K562 (cell line): Measurements from ENCODE around the gene WNT7A. TPM values are rescaled to one million over a fixed set of nuclear protein-coding genes. Genes with fewer than 3 reads are reported as not detected.

ENCODE experiments used
- ARHGAP35 ChIP-seq: fragments of 450-650 bp; IDR thresholded peaks from 2 replicates; pipeline ENCODE4 v1.6.1; 2018; ENCODE audit not compliant: partially characterized antibody
- ESRRB ChIP-seq: fragments of 250-450 bp; sonication (Bioruptor Pico); IDR thresholded peaks from 2 replicates; pipeline ENCODE4 v1.5.0; 2020; ENCODE audit warnings: mild to moderate bottlenecking, moderate library complexity, borderline replicate concordance
- FOXK1 ChIP-seq: sonication (generic); formaldehyde crosslinking; IDR thresholded peaks from 2 replicates; pipeline ENCODE4 v1.8.0; 2022; ENCODE audit warnings: missing genetic modification reagents, mild to moderate bottlenecking, borderline replicate concordance
- GABPA ChIP-seq: fragments of 200-800 bp; sonication (Bioruptor generic); conservative IDR thresholded peaks from 2 replicates; pipeline ENCODE4 v1.6.1; 2016; ENCODE audit warnings: low read depth, missing genetic modification characterization, missing compliant biosample characterization
- KDM1A ChIP-seq, 2 experiments: fragments of 450-650 bp; IDR thresholded peaks; 2 replicates each; pipeline ENCODE4 v1.6.1; 2016; ENCODE audit warnings: mild to moderate bottlenecking in 2 of 2
- MBD2 ChIP-seq: sonication (generic); IDR thresholded peaks from 2 replicates; pipeline ENCODE4 v1.6.1; 2016; ENCODE audit warnings: low read depth, borderline replicate concordance
- MXI1 ChIP-seq: IDR thresholded peaks from 2 replicates; pipeline ENCODE4 v1.6.1; 2011; ENCODE audit warnings: low read depth, mild to moderate bottlenecking, improper control_type of control experiment, low read length
- NFIC ChIP-seq: fragments of 450-650 bp; IDR thresholded peaks from 2 replicates; pipeline ENCODE4 v1.6.1; 2017; ENCODE audit warnings: mild to moderate bottlenecking, inconsistent platforms
- PML ChIP-seq: IDR thresholded peaks from 2 replicates; pipeline ENCODE4 v1.6.1; 2012; ENCODE audit warnings: low read length, inconsistent platforms
- PTRF ChIP-seq: fragments of 450-650 bp; IDR thresholded peaks from 2 replicates; pipeline ENCODE4 v1.6.1; 2016; ENCODE audit warnings: mild to moderate bottlenecking, missing genetic modification characterization, missing compliant biosample characterization
- RBFOX2 ChIP-seq: fragments of 200-400 bp; formaldehyde crosslinking; IDR thresholded peaks from 2 replicates; pipeline ENCODE4 v1.6.1; 2017; ENCODE audit warnings: low read depth, mild to moderate bottlenecking, low read length, moderate library complexity
- SMAD4 ChIP-seq: fragments of 250-450 bp; sonication (Bioruptor Pico); conservative IDR thresholded peaks from 2 replicates; pipeline ENCODE4 v1.8.0; 2021; ENCODE audit warnings: inconsistent platforms, mild to moderate bottlenecking, moderate library complexity
- STAT5A ChIP-seq: IDR thresholded peaks from 2 replicates; pipeline ENCODE4 v1.6.1; 2012; ENCODE audit warnings: low read length, inconsistent platforms, borderline replicate concordance
- TRIM28 ChIP-seq: fragments of 450-650 bp; IDR thresholded peaks from 2 replicates; pipeline ENCODE4 v1.6.1; 2017
- YY1 ChIP-seq, 3 experiments: IDR thresholded peaks; 2 replicates each; pipeline ENCODE4 v1.6.1; 2011; ENCODE audit warnings: low read length in 2 of 3, mild to moderate bottlenecking in 2 of 3, moderate library complexity in 2 of 3, borderline replicate concordance in 1 of 3, control low read depth in 1 of 3, low read depth in 1 of 3; ENCODE audit not compliant: insufficient read depth in 3 of 3, insufficient replicate concordance in 2 of 3, control insufficient read depth in 1 of 3, insufficient read length in 1 of 3; ENCODE audit errors: extremely low read depth in 1 of 3
- ZNF212 ChIP-seq: fragments of 450-650 bp; formaldehyde crosslinking; IDR thresholded peaks from 2 replicates; pipeline ENCODE4 v1.4.0; 2020; ENCODE audit warnings: mild to moderate bottlenecking
- ZNF766 ChIP-seq: fragments of 200-800 bp; sonication (Bioruptor generic); conservative IDR thresholded peaks from 2 replicates; pipeline ENCODE4 v1.6.1; 2016; ENCODE audit warnings: missing genetic modification characterization, missing compliant biosample characterization
- polyA plus RNA-seq, 8 experiments: library from polyadenylated mRNA; depleted of rRNA in 4 of 8; stranded (reverse) in 5 of 8; unstranded in 3 of 8; fragments of >200 nt; fragmentation: Nextera tagmentation in 2 of 8; fragmentation: Illumina TruSeq in 1 of 8; extraction: Ambion mirVana in 2 of 8; extraction: Trizol in 1 of 8; gene quantifications; 2 replicates each; pipeline versions ENCODE4 v1.2.1 to v1.2.3, GENCODE V29; 2011 to 2014; ENCODE audit warnings: inconsistent platforms in 1 of 8, missing spikeins in 1 of 8
- total RNA-seq, 7 experiments: library from RNA; depleted of rRNA in 6 of 7; stranded (reverse); fragments of >200 nt in 6 of 7; fragmentation: Illumina TruSeq in 2 of 7; extraction: Trizol in 2 of 7; gene quantifications; 2 replicates each; pipeline versions ENCODE4 v1.2.1 to v1.2.3, GENCODE V29; 2011 to 2021; ENCODE audit warnings: low replicate concordance in 1 of 7
- TF ChIP-seq, protein P1 (sequence below): sonication (generic); formaldehyde crosslinking; IDR thresholded peaks from 2 replicates; pipeline ENCODE4 v1.8.0; 2023; ENCODE audit warnings: missing genetic modification reagents, mild to moderate bottlenecking, borderline replicate concordance
- TF ChIP-seq, protein P2 (sequence below): fragments of 450-650 bp; formaldehyde crosslinking; IDR thresholded peaks from 2 replicates; pipeline ENCODE4 v1.4.0; 2020; ENCODE audit warnings: mild to moderate bottlenecking

The WNT7A gene
- total and polyA plus RNA-seq, 9 of the 15 experiments (the other 6 are each of a cell fraction or from before 2014, with no cell fraction given) = 0.03 TPM; not detected in 8

DNA sequence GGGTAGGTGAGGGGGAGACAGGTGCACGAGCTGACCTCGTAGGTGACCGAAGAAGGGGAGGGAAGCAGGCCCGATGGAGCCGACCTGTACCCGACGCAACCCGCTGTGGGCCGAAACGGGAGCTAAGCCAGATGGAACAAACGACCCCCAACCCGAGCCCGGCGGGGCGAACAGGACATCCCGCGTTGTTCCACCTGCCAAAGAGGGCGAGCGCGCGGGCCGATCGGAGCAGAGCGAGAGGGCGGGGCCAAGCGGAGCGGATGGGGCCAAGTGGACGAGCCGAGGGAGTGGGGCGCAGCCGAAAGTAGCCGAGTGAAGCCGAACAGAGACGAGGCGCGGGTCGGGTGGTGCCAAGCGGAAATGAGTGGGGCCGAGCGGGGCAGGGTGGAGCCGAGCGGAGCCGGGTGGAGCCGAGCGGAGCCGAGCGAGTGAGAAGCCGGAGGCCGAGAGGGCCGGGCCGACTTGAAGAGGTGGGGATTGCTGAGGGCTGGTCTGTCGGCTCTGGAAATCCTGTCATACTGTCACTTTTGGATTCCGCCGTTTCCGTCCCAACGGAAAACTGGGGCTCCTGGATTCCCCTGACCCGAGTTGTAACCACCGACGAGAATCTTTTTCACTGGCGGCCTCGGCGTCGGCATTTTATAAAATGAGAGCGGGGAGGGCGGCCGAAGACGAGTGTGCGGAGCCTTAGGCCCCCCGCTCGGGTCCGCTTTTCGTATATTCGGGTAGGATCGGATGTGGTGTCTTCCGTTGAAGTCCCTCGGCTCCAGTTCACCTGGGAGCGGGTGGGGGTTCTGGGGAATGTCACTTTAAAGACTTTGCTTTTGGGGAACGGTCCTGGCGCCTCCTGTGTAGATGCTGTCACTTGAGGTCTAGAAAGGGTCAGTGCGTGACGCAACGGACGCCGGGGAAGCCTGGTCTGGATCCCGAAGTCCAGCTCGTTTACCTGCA lies 15.6 kb upstream of the WNT7A start (continued):
- TF ChIP-seq, protein P1, sequence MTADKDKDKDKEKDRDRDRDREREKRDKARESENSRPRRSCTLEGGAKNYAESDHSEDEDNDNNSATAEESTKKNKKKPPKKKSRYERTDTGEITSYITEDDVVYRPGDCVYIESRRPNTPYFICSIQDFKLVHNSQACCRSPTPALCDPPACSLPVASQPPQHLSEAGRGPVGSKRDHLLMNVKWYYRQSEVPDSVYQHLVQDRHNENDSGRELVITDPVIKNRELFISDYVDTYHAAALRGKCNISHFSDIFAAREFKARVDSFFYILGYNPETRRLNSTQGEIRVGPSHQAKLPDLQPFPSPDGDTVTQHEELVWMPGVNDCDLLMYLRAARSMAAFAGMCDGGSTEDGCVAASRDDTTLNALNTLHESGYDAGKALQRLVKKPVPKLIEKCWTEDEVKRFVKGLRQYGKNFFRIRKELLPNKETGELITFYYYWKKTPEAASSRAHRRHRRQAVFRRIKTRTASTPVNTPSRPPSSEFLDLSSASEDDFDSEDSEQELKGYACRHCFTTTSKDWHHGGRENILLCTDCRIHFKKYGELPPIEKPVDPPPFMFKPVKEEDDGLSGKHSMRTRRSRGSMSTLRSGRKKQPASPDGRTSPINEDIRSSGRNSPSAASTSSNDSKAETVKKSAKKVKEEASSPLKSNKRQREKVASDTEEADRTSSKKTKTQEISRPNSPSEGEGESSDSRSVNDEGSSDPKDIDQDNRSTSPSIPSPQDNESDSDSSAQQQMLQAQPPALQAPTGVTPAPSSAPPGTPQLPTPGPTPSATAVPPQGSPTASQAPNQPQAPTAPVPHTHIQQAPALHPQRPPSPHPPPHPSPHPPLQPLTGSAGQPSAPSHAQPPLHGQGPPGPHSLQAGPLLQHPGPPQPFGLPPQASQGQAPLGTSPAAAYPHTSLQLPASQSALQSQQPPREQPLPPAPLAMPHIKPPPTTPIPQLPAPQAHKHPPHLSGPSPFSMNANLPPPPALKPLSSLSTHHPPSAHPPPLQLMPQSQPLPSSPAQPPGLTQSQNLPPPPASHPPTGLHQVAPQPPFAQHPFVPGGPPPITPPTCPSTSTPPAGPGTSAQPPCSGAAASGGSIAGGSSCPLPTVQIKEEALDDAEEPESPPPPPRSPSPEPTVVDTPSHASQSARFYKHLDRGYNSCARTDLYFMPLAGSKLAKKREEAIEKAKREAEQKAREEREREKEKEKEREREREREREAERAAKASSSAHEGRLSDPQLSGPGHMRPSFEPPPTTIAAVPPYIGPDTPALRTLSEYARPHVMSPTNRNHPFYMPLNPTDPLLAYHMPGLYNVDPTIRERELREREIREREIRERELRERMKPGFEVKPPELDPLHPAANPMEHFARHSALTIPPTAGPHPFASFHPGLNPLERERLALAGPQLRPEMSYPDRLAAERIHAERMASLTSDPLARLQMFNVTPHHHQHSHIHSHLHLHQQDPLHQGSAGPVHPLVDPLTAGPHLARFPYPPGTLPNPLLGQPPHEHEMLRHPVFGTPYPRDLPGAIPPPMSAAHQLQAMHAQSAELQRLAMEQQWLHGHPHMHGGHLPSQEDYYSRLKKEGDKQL (CRISPR knock-in tag) = no peak
- TF ChIP-seq ZNF766 (CRISPR knock-in tag) = no peak
- no peak for TF ChIP-seq FOXK1
- no peak for TF ChIP-seq ESRRB (CRISPR knock-in tag)
- no peak for TF ChIP-seq ARHGAP35
- TF ChIP-seq STAT5A = no peak
- no peak for TF ChIP-seq NFIC
- TF ChIP-seq RBFOX2 = peak; percentile 77
- no peak for TF ChIP-seq KDM1A (IDR thresholded peaks at IDR 0.05)
- TF ChIP-seq PTRF (tag) = no peak
- TF ChIP-seq MBD2 = no peak
- TF ChIP-seq GABPA (tag) = peak; percentile 60
- TF ChIP-seq YY1 (IDR thresholded peaks at IDR 0.05; ENCODE audit: borderline replicate concordance in 1 of 3, control insufficient read depth in 1 of 3, extremely low read depth in 1 of 3, insufficient read depth in 3 of 3, insufficient read length in 1 of 3, insufficient replicate concordance in 2 of 3, low read depth in 1 of 3, low read length in 2 of 3) = peak in 1 of 3 experiments; percentile 35
- TF ChIP-seq ZNF212 (CRISPR knock-in tag) = no peak
- no peak for TF ChIP-seq MXI1
- peak; percentile 23; the same call in 1 of the 2 replicates for TF ChIP-seq SMAD4
- no peak for TF ChIP-seq PML
- TF ChIP-seq TRIM28 = no peak
- TF ChIP-seq, protein P2, sequence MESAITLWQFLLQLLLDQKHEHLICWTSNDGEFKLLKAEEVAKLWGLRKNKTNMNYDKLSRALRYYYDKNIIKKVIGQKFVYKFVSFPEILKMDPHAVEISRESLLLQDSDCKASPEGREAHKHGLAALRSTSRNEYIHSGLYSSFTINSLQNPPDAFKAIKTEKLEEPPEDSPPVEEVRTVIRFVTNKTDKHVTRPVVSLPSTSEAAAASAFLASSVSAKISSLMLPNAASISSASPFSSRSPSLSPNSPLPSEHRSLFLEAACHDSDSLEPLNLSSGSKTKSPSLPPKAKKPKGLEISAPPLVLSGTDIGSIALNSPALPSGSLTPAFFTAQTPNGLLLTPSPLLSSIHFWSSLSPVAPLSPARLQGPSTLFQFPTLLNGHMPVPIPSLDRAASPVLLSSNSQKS (CRISPR knock-in tag) = no peak
